ENCODE data around the gene PSKH1.

GRCh38 chr16:67969254-67970039 is 76.4 kb downstream of the PSKH1 start:
- TF ChIP-seq CTCF (IDR thresholded peaks at IDR 0.05) (no peak), EP300 (IDR thresholded peaks at IDR 0.05) (no peak), POLR2A (IDR thresholded peaks at IDR 0.05) (no peak), POLR2AphosphoS5 (IDR thresholded peaks at IDR 0.05) (no peak)
